PC-9 (cell line): ENCODE measurements around the gene ANO2.

ENCODE experiments used
- CTCF ChIP-seq: fragments of 200-600 bp; sonication (generic); conservative IDR thresholded peaks from 2 replicates; pipeline ENCODE4 v1.6.1; 2017; ENCODE audit warnings: mixed run types, antibody characterized with exemption, mild to moderate bottlenecking, moderate library complexity
- EZH2 ChIP-seq: fragments of 200-600 bp; sonication (generic); IDR thresholded peaks from 2 replicates; pipeline ENCODE4 v1.8.0; 2017; ENCODE audit warnings: antibody characterized with exemption, low read depth

GRCh38 chr12:5723711-5724252 is 221.3 kb downstream of the ANO2 start:
- no peak for TF ChIP-seq CTCF
- no peak for TF ChIP-seq EZH2
